ENCODE measurements around the gene RIN2.
"Not testable (repeated sequence)": the region's sequence is repeated elsewhere in the genome, so short reads cannot be mapped to it uniquely, and the experiment has no call there.

Gene RIN2

GRCh38 chr20:19794941-19795340, 36.9 kb downstream of the RIN2 start:
- no peak overlapping the region for H3K4me3 Mint-ChIP-seq
- peaks cover 4% of the 10 kb centered on the region for H3K27me3 Mint-ChIP-seq
- ATAC-seq (ENCODE audit: low read depth) (no peak), DNase-seq (ENCODE audit: low spot score in 2 of 2) (no peak)
- no peaks in the 10 kb centered on the region for H3K4me1 Mint-ChIP-seq
- no peak overlapping the region for H3K27ac Mint-ChIP-seq
- H3K36me3 Mint-ChIP-seq = no peaks in the 10 kb centered on the region
- H3K9me3 Mint-ChIP-seq = no peaks in the 10 kb centered on the region

- no peak for DNase-seq (ENCODE audit: low spot score in 2 of 2)
- Mint-ChIP-seq H3K27ac (no peak overlapping the region), H3K4me3 (no peak overlapping the region), H3K36me3 (no peaks in the 10 kb centered on the region), H3K27me3 (no peaks in the 10 kb centered on the region), H3K9me3 (no peaks in the 10 kb centered on the region), H3K4me1 (peaks cover 4% of the 10 kb centered on the region)
- no peak for ATAC-seq (ENCODE audit: low read depth)
Observed at GRCh38 chr20:19799325-19799724, 41.3 kb downstream of the RIN2 start.

DNA sequence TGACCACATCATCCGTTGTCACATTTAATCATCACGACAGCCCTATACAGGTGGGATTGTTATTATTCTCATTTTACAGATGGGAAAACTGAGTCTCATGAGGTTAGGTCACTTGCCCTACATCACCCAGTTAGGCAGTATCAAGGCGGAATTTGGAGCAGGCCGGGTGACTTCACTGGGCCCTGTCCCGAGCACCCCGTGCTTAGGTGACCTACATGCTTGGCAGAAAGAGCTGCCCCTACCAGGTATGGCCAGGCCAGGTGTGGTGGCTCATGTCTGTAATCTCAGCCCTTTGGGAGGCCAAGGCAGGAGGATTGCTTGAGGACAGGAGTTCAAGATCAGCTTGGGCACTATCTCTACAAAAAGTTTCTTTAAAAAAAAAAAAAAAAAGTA, 44.0 kb downstream of the RIN2 start:
- Mint-ChIP-seq H3K27me3 (no peaks in the 10 kb centered on the region), H3K4me3 (no peak overlapping the region), H3K27ac (no peak overlapping the region), H3K4me1 (peaks cover 8% of the 10 kb centered on the region), H3K36me3 (no peaks in the 10 kb centered on the region), H3K9me3 (no peaks in the 10 kb centered on the region)
- no peak for ATAC-seq (ENCODE audit: low read depth)
- DNase-seq (ENCODE audit: low spot score in 2 of 2) = no peak

- Mint-ChIP-seq H3K36me3 (no peaks in the 10 kb centered on the region), H3K27me3 (no peaks in the 10 kb centered on the region), H3K27ac (no peak overlapping the region), H3K4me1 (peaks cover 12% of the 10 kb centered on the region), H3K9me3 (no peaks in the 10 kb centered on the region), H3K4me3 (no peak overlapping the region)
- no peak for DNase-seq (ENCODE audit: low spot score in 2 of 2)
- peak; percentile 67 for ATAC-seq (ENCODE audit: low read depth)
Observed at GRCh38 chr20:19802492-19803158, 44.6 kb downstream of the RIN2 start.

DNA sequence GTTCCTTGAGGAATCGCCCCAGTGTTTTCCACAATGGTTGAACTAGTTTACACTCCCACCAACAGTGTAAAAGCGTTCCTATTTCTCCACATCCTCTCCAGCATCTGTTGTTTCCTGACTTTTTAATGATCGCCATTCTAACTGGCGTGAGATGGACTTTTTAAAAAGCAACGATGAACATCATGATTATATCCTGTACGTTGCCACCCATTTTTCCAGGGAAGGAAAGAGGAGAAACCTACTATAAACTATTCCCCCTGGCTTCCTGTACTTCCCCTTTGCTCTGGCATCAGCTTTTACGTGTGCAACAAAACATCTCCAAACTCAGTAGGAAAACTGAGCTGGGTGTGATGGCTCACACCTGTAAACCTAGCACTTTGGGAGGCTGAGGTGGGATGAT, 48.2 kb downstream of the RIN2 start:
- H3K4me1 Mint-ChIP-seq = peaks cover 16% of the 10 kb centered on the region
- H3K4me3 Mint-ChIP-seq; ATAC-seq (ENCODE audit: low read depth); DNase-seq (ENCODE audit: low spot score in 2 of 2); H3K27ac Mint-ChIP-seq; H3K36me3 Mint-ChIP-seq; H3K9me3 Mint-ChIP-seq; H3K27me3 Mint-ChIP-seq: not testable (repeated sequence)

DNA sequence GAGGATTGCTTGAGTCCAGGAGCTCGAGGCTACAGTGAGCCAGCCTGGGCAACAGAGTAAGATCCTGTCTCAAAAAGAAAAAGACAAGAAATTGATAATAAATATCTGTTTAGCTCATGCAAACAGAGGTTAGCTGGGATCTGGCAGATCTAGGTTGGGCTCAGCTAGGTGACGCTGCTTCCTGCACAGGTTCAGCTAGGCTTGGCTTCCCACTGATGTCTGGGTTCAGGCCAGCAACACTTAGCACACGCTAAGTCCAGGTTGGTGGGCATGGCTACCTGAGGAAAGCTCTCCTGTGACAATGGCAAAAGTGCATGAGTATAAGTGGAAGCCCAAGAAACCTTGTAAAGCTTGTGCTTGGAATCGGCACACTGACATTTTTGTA, 48.7 kb downstream of the RIN2 start:
- H3K27me3 Mint-ChIP-seq = no peaks in the 10 kb centered on the region
- H3K9me3 Mint-ChIP-seq = no peaks in the 10 kb centered on the region
- no peak overlapping the region for H3K4me3 Mint-ChIP-seq
- H3K36me3 Mint-ChIP-seq = no peaks in the 10 kb centered on the region
- peaks cover 18% of the 10 kb centered on the region for H3K4me1 Mint-ChIP-seq
- ATAC-seq (ENCODE audit: low read depth) (no peak), DNase-seq (ENCODE audit: low spot score in 2 of 2) (no peak)
- H3K27ac Mint-ChIP-seq = no peak overlapping the region

DNA sequence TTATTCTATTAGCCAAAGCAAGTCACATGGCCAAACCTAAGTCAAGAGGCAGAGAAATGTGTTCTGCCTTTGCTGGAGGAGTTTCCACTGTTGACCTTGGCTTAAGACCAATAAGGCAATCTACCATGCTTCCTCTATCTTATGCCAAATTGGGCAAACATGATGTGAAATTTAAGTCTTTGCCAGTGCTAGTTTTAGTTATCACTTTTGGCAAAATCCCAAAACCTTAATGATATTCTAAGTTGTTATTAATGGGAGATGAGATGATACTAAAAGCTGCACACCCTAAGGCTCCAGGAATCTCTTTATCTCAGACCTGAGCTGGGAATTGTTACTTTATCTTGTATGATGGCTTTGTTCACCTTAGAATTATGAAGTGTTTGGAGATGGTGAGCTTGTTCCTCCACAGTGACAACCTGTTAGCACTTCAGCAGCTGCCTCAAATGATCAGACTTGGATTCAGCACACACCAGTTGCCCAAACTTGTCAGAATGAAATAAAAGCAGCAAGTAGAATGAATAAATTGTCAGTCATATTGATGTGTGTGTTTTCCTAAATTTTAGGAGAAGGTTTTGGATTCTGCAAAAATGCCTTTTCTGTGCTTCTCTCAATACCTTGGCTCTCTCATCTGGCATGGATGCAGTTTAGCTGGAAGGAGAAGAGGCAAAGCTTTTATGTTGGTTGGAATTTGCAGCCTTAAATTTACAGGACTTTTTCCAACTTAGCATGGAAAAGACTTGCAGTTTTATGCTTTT, 49.3 kb downstream of the RIN2 start:
- Mint-ChIP-seq H3K4me3 (no peak overlapping the region), H3K27me3 (peaks cover 2% of the 10 kb centered on the region), H3K4me1 (peaks cover 21% of the 10 kb centered on the region), H3K27ac (no peak overlapping the region), H3K36me3 (no peaks in the 10 kb centered on the region), H3K9me3 (no peaks in the 10 kb centered on the region)
- no peak for ATAC-seq (ENCODE audit: low read depth)
- no peak for DNase-seq (ENCODE audit: low spot score in 2 of 2)

Data from memory B cell (primary cell).